GM12872 (cell line): Measurements from ENCODE around the gene GRK5.

ENCODE experiments used
- CTCF ChIP-seq: IDR thresholded peaks from 3 replicates; pipeline ENCODE4 v1.5.1; 2011; ENCODE audit warnings: low read depth, mild to moderate bottlenecking, low read length, moderate library complexity; ENCODE audit not compliant: insufficient read depth

The GRK5 gene

GRCh38 chr10:119248184-119248583 lies 40.8 kb downstream of the GRK5 start:
- no peak for TF ChIP-seq CTCF

GRCh38 chr10:119248681-119249080 lies 41.3 kb downstream of the GRK5 start:
- no peak for TF ChIP-seq CTCF

- TF ChIP-seq CTCF: no peak
Measured at GRCh38 chr10:119250641-119251314, 43.4 kb downstream of the GRK5 start.

GRCh38 chr10:119251315-119251708 lies 43.9 kb downstream of the GRK5 start:
- no peak for TF ChIP-seq CTCF

GRCh38 chr10:119252051-119252465 lies 44.7 kb downstream of the GRK5 start:
- TF ChIP-seq CTCF: no peak

- TF ChIP-seq CTCF: no peak
Measured at GRCh38 chr10:119252470-119253151, 45.2 kb downstream of the GRK5 start.

GRCh38 chr10:119253433-119254174 lies 46.2 kb downstream of the GRK5 start:
- TF ChIP-seq CTCF: no peak
